ENCODE measurements around the gene ABI2.

DNA sequence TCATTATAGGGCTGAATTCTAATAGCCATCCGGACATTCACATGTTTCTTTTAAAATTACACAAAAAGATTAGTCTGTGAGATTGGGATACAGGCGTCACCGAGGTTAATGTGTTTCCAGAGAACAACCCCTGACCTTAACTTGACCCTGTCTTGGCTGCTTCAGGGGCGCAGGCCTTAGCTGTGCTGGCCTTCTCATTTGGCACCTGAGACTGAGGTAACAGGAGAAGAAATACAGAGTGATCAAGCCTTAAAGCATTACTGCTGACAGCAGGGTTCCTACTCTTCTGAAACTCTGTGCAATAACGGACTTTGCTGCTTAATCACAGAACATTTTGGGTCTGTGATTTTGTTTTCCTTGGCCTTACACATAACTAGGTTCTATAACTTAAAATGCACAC lies 114.3 kb downstream of the ABI2 start:
- no peak for TF ChIP-seq CTCF (IDR thresholded peaks at IDR 0.05)
- TF ChIP-seq POLR2A (IDR thresholded peaks at IDR 0.05), result no peak
